Activated naive CD8-positive, alpha-beta T cell treated with anti-CD3 and anti-CD28 coated beads for 36 hours (primary cell): Measurements from ENCODE around the gene CDK9. TPM values are rescaled to one million over a fixed set of nuclear protein-coding genes. Genes with fewer than 3 reads are reported as not detected.
A peak's percentile ranks its signal among the peaks of the same experiment; 100 is the strongest.
"Not testable (repeated sequence)": the region's sequence is repeated elsewhere in the genome, so short reads cannot be mapped to it uniquely, and the experiment has no call there.

Experiments
- DNase-seq: peaks from one replicate; pipeline ENCODE4 v3.0.0; 2021
- H3K27ac Mint-ChIP-seq: one replicate; pipeline ENCODE4 v1.8.0; 2022; ENCODE audit warnings: mild to moderate bottlenecking, moderate library complexity, mixed read lengths
- H3K27me3 Mint-ChIP-seq: one replicate; pipeline ENCODE4 v1.8.0; 2022; ENCODE audit warnings: mild to moderate bottlenecking, mixed read lengths
- H3K36me3 Mint-ChIP-seq: one replicate; pipeline ENCODE4 v1.8.0; 2021; ENCODE audit warnings: mild to moderate bottlenecking, mixed read lengths
- H3K4me1 Mint-ChIP-seq: one replicate; pipeline ENCODE4 v1.8.0; 2021; ENCODE audit warnings: mixed read lengths
- H3K4me3 Mint-ChIP-seq: one replicate; pipeline ENCODE4 v1.8.0; 2022; ENCODE audit warnings: mild to moderate bottlenecking, moderate library complexity, mixed read lengths
- H3K9me3 Mint-ChIP-seq: one replicate; pipeline ENCODE4 v1.8.0; 2022; ENCODE audit warnings: mixed read lengths
- total RNA-seq, 2 experiments: library from RNA; stranded (reverse); gene quantifications; one replicate each; pipeline ENCODE4 v1.2.3, GENCODE V29; 2021

CDK9 gene
- total RNA-seq, 2 experiments from 2014 or later, result 85.2 to 94.2 TPM

- H3K27me3 Mint-ChIP-seq, result no peaks in the 10 kb centered on the region
- no peaks in the 10 kb centered on the region for H3K4me1 Mint-ChIP-seq
- no peak overlapping the region for H3K4me3 Mint-ChIP-seq
- no peak for DNase-seq
- H3K36me3 Mint-ChIP-seq, result peaks cover 6% of the 10 kb centered on the region
- H3K27ac Mint-ChIP-seq, result no peak overlapping the region
- H3K9me3 Mint-ChIP-seq, result no peaks in the 10 kb centered on the region
Observed at GRCh38 chr9:127755061-127756060, 30.5 kb upstream of the CDK9 start.

GRCh38 chr9:127756233-127756632 is 29.6 kb upstream of the CDK9 start:
- Mint-ChIP-seq H3K27ac (no peak overlapping the region), H3K4me1 (no peaks in the 10 kb centered on the region), H3K27me3 (no peaks in the 10 kb centered on the region), H3K36me3 (peaks cover 4% of the 10 kb centered on the region), H3K4me3 (no peak overlapping the region), H3K9me3 (no peaks in the 10 kb centered on the region)
- DNase-seq, result no peak

- not testable (repeated sequence) for H3K9me3 Mint-ChIP-seq, H3K27me3 Mint-ChIP-seq, H3K4me1 Mint-ChIP-seq, H3K4me3 Mint-ChIP-seq, H3K27ac Mint-ChIP-seq, DNase-seq, H3K36me3 Mint-ChIP-seq
Observed at GRCh38 chr9:127756776-127757175, 29.1 kb upstream of the CDK9 start.

- Mint-ChIP-seq H3K27me3 (no peaks in the 10 kb centered on the region), H3K36me3 (peaks cover 4% of the 10 kb centered on the region), H3K4me1 (peaks cover 5% of the 10 kb centered on the region), H3K27ac (peak overlapping the region; percentile 13), H3K4me3 (no peak overlapping the region), H3K9me3 (no peaks in the 10 kb centered on the region)
- DNase-seq, result no peak
Observed at GRCh38 chr9:127758843-127759242, 27.0 kb upstream of the CDK9 start.

- H3K27me3 Mint-ChIP-seq, result no peaks in the 10 kb centered on the region
Observed at GRCh38 chr9:127761061-127761460, 24.8 kb upstream of the CDK9 start.

GRCh38 chr9:127761491-127761956 is 24.3 kb upstream of the CDK9 start:
- Mint-ChIP-seq H3K27ac (no peak overlapping the region), H3K9me3 (no peaks in the 10 kb centered on the region), H3K4me1 (peaks cover 13% of the 10 kb centered on the region), H3K27me3 (no peaks in the 10 kb centered on the region), H3K4me3 (no peak overlapping the region), H3K36me3 (peaks cover 10% of the 10 kb centered on the region)
- no peak for DNase-seq

More at GRCh38 chr9:127761061-127761460, 24.8 kb upstream of the CDK9 start:
- peaks cover 5% of the 10 kb centered on the region for H3K36me3 Mint-ChIP-seq
- H3K4me1 Mint-ChIP-seq, result peaks cover 11% of the 10 kb centered on the region
- H3K9me3 Mint-ChIP-seq, result no peaks in the 10 kb centered on the region
- no peak overlapping the region for H3K27ac Mint-ChIP-seq
- no peak overlapping the region for H3K4me3 Mint-ChIP-seq
- DNase-seq, result no peak

GRCh38 chr9:127762111-127762676 is 23.6 kb upstream of the CDK9 start:
- Mint-ChIP-seq H3K27me3 (no peaks in the 10 kb centered on the region), H3K36me3 (peaks cover 15% of the 10 kb centered on the region), H3K27ac (no peak overlapping the region), H3K9me3 (no peaks in the 10 kb centered on the region), H3K4me1 (peaks cover 16% of the 10 kb centered on the region), H3K4me3 (no peak overlapping the region)
- no peak for DNase-seq

- Mint-ChIP-seq H3K27ac (peak overlapping the region; percentile 30), H3K4me1 (peaks cover 31% of the 10 kb centered on the region), H3K36me3 (peaks cover 21% of the 10 kb centered on the region), H3K27me3 (no peaks in the 10 kb centered on the region), H3K4me3 (no peak overlapping the region), H3K9me3 (no peaks in the 10 kb centered on the region)
- DNase-seq, result no peak
Observed at GRCh38 chr9:127763918-127764384, 21.9 kb upstream of the CDK9 start.

- H3K4me1 Mint-ChIP-seq, result peaks cover 40% of the 10 kb centered on the region
- H3K9me3 Mint-ChIP-seq, result no peaks in the 10 kb centered on the region
- DNase-seq, result no peak
- no peaks in the 10 kb centered on the region for H3K27me3 Mint-ChIP-seq
- peaks cover 26% of the 10 kb centered on the region for H3K36me3 Mint-ChIP-seq
- no peak overlapping the region for H3K27ac Mint-ChIP-seq
- no peak overlapping the region for H3K4me3 Mint-ChIP-seq
Observed at GRCh38 chr9:127765418-127765817, 20.4 kb upstream of the CDK9 start.

GRCh38 chr9:127767410-127767809 is 18.4 kb upstream of the CDK9 start:
- Mint-ChIP-seq H3K27ac (peak overlapping the region; percentile 86), H3K9me3 (no peaks in the 10 kb centered on the region), H3K27me3 (no peaks in the 10 kb centered on the region), H3K36me3 (peaks cover 26% of the 10 kb centered on the region), H3K4me1 (peaks cover 51% of the 10 kb centered on the region), H3K4me3 (peak overlapping the region; percentile 50)
- no peak for DNase-seq

GRCh38 chr9:127767909-127768331 is 17.9 kb upstream of the CDK9 start:
- H3K4me1 Mint-ChIP-seq, result peaks cover 47% of the 10 kb centered on the region
- no peaks in the 10 kb centered on the region for H3K9me3 Mint-ChIP-seq
- DNase-seq, result no peak
- peak overlapping the region; percentile 86 for H3K27ac Mint-ChIP-seq
- H3K4me3 Mint-ChIP-seq, result no peak overlapping the region
- H3K36me3 Mint-ChIP-seq, result peaks cover 25% of the 10 kb centered on the region
- no peaks in the 10 kb centered on the region for H3K27me3 Mint-ChIP-seq

GRCh38 chr9:127768698-127769097 is 17.1 kb upstream of the CDK9 start:
- Mint-ChIP-seq H3K36me3 (peaks cover 26% of the 10 kb centered on the region), H3K4me3 (peak overlapping the region; percentile 53), H3K27ac (peak overlapping the region; percentile 39), H3K27me3 (no peaks in the 10 kb centered on the region), H3K4me1 (peaks cover 52% of the 10 kb centered on the region), H3K9me3 (no peaks in the 10 kb centered on the region)
- no peak for DNase-seq

GRCh38 chr9:127769101-127769500 is 16.7 kb upstream of the CDK9 start:
- Mint-ChIP-seq H3K36me3 (peaks cover 30% of the 10 kb centered on the region), H3K27ac (peak overlapping the region; percentile 39), H3K4me3 (peak overlapping the region; percentile 53), H3K4me1 (peaks cover 53% of the 10 kb centered on the region), H3K27me3 (no peaks in the 10 kb centered on the region), H3K9me3 (no peaks in the 10 kb centered on the region)
- no peak for DNase-seq

GRCh38 chr9:127769929-127770582 is 15.8 kb upstream of the CDK9 start:
- Mint-ChIP-seq H3K4me3 (peak overlapping the region; percentile 85), H3K27ac (peak overlapping the region; percentile 83), H3K27me3 (no peaks in the 10 kb centered on the region), H3K4me1 (peaks cover 55% of the 10 kb centered on the region), H3K36me3 (peaks cover 34% of the 10 kb centered on the region), H3K9me3 (no peaks in the 10 kb centered on the region)
- no peak for DNase-seq

- H3K4me1 Mint-ChIP-seq, result peaks cover 55% of the 10 kb centered on the region
- no peaks in the 10 kb centered on the region for H3K27me3 Mint-ChIP-seq
- H3K9me3 Mint-ChIP-seq, result no peaks in the 10 kb centered on the region
- H3K4me3 Mint-ChIP-seq, result peak overlapping the region; percentile 85
- peaks cover 33% of the 10 kb centered on the region for H3K36me3 Mint-ChIP-seq
- peak overlapping the region; percentile 83 for H3K27ac Mint-ChIP-seq
- DNase-seq, result no peak
Observed at GRCh38 chr9:127770583-127770904, 15.3 kb upstream of the CDK9 start.
